Chondrocyte (in vitro differentiated cells): ENCODE results near the gene SLC28A2. TPM values are rescaled to one million over a fixed set of nuclear protein-coding genes. Genes with fewer than 3 reads are reported as not detected.
A peak's percentile ranks its signal among the peaks of the same experiment; 100 is the strongest.

Experiments
- DNase-seq: peaks from one replicate; pipeline ENCODE4 v3.0.0; 2021; ENCODE audit warnings: mixed read lengths, low spot score
- H3K27ac Mint-ChIP-seq: one replicate; pipeline ENCODE4 v1.8.0; 2021; ENCODE audit warnings: mild to moderate bottlenecking, moderate library complexity, mixed read lengths; ENCODE audit not compliant: unreplicated experiment
- H3K27me3 Mint-ChIP-seq: 2 replicates; pipeline ENCODE4 v1.8.0; 2021; ENCODE audit warnings: low read depth, mixed read lengths
- H3K36me3 Mint-ChIP-seq: 2 replicates; pipeline ENCODE4 v1.8.0; 2021; ENCODE audit warnings: low read depth, mixed read lengths
- H3K4me1 Mint-ChIP-seq: 2 replicates; pipeline ENCODE4 v1.8.0; 2021; ENCODE audit warnings: low read depth, mild to moderate bottlenecking, mixed read lengths
- H3K4me3 Mint-ChIP-seq: one replicate; pipeline ENCODE4 v1.8.0; 2021; ENCODE audit warnings: mild to moderate bottlenecking, moderate library complexity, mixed read lengths; ENCODE audit not compliant: unreplicated experiment
- H3K9me3 Mint-ChIP-seq: 2 replicates; pipeline ENCODE4 v1.8.0; 2021; ENCODE audit warnings: low read depth, mixed read lengths
- total RNA-seq: library from RNA; stranded (reverse); gene quantifications from 3 replicates; pipeline ENCODE4 v1.2.1, GENCODE V29; 2021
- TF ChIP-seq, protein P1 (sequence below): fragments of 200-600 bp; sonication (generic); IDR thresholded peaks from 2 replicates; pipeline ENCODE4 v1.5.0; 2021; ENCODE audit warnings: antibody characterized with exemption, mild to moderate bottlenecking, moderate library complexity

SLC28A2 gene
- total RNA-seq, 1 donor from 2014 or later, result not detected

DNA sequence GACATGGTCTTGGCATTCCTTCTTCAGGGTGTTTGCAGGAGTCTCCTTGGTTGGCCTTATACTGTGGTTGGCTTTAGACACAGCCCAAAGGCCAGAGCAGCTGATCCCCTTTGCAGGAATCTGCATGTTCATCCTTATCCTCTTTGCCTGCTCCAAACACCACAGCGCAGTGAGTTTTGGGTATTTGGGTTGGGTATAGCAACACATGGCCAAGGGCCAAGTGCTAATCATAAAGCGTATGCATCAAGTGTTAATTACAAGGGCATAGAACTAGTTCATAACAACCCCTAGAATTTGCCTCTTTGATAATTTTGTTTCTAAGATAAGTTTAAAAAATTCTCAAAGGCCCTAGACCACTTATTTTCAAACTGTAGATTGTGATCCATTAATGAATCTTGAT lies 11.8 kb downstream of the SLC28A2 start:
- TF ChIP-seq, protein P1, sequence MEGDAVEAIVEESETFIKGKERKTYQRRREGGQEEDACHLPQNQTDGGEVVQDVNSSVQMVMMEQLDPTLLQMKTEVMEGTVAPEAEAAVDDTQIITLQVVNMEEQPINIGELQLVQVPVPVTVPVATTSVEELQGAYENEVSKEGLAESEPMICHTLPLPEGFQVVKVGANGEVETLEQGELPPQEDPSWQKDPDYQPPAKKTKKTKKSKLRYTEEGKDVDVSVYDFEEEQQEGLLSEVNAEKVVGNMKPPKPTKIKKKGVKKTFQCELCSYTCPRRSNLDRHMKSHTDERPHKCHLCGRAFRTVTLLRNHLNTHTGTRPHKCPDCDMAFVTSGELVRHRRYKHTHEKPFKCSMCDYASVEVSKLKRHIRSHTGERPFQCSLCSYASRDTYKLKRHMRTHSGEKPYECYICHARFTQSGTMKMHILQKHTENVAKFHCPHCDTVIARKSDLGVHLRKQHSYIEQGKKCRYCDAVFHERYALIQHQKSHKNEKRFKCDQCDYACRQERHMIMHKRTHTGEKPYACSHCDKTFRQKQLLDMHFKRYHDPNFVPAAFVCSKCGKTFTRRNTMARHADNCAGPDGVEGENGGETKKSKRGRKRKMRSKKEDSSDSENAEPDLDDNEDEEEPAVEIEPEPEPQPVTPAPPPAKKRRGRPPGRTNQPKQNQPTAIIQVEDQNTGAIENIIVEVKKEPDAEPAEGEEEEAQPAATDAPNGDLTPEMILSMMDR, result no peak
- peaks cover 9% of the 10 kb centered on the region for H3K27me3 Mint-ChIP-seq
- no peaks in the 10 kb centered on the region for H3K36me3 Mint-ChIP-seq
- H3K27ac Mint-ChIP-seq, result no peak overlapping the region
- no peak overlapping the region for H3K4me3 Mint-ChIP-seq
- peaks cover 8% of the 10 kb centered on the region for H3K9me3 Mint-ChIP-seq
- DNase-seq, result no peak
- H3K4me1 Mint-ChIP-seq, result no peaks in the 10 kb centered on the region

DNA sequence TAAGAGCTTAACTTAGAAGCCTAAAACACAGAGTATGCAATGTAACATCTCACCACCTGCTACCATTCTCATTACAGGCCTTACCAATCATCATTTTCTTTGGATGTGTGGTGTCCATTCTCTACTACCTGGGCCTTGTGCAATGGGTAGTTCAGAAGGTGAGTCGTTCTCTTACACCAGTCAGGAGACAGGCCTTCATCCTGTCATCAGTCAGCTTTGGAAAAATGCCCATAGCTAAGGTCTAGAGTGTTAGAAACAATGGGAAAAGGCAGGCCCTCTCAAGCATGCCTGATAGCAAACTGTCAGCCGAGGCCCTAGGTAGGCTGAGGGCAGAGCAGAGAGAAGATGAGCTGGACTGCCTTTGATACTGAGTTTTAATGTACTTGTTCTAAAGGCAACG lies 13.5 kb downstream of the SLC28A2 start:
- peaks cover 4% of the 10 kb centered on the region for H3K27me3 Mint-ChIP-seq
- H3K4me3 Mint-ChIP-seq, result no peak overlapping the region

DNA sequence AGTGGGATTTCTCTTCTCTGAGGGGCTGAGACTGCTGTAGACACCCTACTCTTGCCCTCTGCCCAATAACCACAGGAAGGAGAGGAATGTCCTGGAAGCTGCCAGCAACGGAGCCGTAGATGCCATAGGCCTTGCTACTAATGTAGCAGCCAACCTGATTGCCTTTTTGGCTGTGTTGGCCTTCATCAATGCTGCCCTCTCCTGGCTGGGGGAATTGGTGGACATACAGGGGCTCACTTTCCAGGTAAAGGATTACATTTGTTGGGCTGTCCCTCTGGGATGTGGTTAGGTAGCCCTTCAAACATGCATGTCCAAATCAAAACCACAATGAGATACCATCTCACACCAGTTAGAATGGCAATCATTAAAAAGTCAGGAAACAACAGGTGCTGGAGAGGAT lies 16.1 kb downstream of the SLC28A2 start:
- TF ChIP-seq, protein P1, result no peak
- peaks cover 8% of the 10 kb centered on the region for H3K9me3 Mint-ChIP-seq
- H3K4me1 Mint-ChIP-seq, result no peaks in the 10 kb centered on the region
- no peaks in the 10 kb centered on the region for H3K36me3 Mint-ChIP-seq
- no peak overlapping the region for H3K27ac Mint-ChIP-seq
- no peaks in the 10 kb centered on the region for H3K27me3 Mint-ChIP-seq
- DNase-seq, result no peak
- no peak overlapping the region for H3K4me3 Mint-ChIP-seq

More for the DNA sequence above, 13.5 kb downstream of the SLC28A2 start:
- H3K4me1 Mint-ChIP-seq, result no peaks in the 10 kb centered on the region
- TF ChIP-seq, protein P1, result no peak
- H3K36me3 Mint-ChIP-seq, result no peaks in the 10 kb centered on the region
- H3K9me3 Mint-ChIP-seq, result peaks cover 8% of the 10 kb centered on the region
- no peak overlapping the region for H3K27ac Mint-ChIP-seq
- DNase-seq, result no peak

- TF ChIP-seq, protein P1, result no peak
- no peak overlapping the region for H3K4me3 Mint-ChIP-seq
- H3K4me1 Mint-ChIP-seq, result peaks cover 11% of the 10 kb centered on the region
- H3K36me3 Mint-ChIP-seq, result no peaks in the 10 kb centered on the region
- H3K27ac Mint-ChIP-seq, result no peak overlapping the region
- no peak for DNase-seq
- peaks cover 2% of the 10 kb centered on the region for H3K27me3 Mint-ChIP-seq
- H3K9me3 Mint-ChIP-seq, result no peaks in the 10 kb centered on the region
These were observed 22.8 kb downstream of the SLC28A2 start for GRCh38 chr15:45274636-45275380.

- no peaks in the 10 kb centered on the region for H3K36me3 Mint-ChIP-seq
These were observed 24.8 kb downstream of the SLC28A2 start for GRCh38 chr15:45276831-45277230.

More at GRCh38 chr15:45276831-45277230, 24.8 kb downstream of the SLC28A2 start:
- no peak for DNase-seq
- TF ChIP-seq, protein P1, result peak; percentile 78
- no peak overlapping the region for H3K27ac Mint-ChIP-seq
- peaks cover 2% of the 10 kb centered on the region for H3K27me3 Mint-ChIP-seq
- no peaks in the 10 kb centered on the region for H3K9me3 Mint-ChIP-seq
- H3K4me1 Mint-ChIP-seq, result peaks cover 11% of the 10 kb centered on the region
- H3K4me3 Mint-ChIP-seq, result no peak overlapping the region
